Natural killer cell (primary cell): Measurements from ENCODE around the gene BCL2L12. TPM values are rescaled to one million over a fixed set of nuclear protein-coding genes. Genes with fewer than 3 reads are reported as not detected.

Experiments used
- ATAC-seq, 3 donors: fragments of 150-1000 bp in 2 of 3; fragments of 200-7000 bp in 1 of 3; cut with Tn5 transposase; 1 replicate in 1 of 3; 2 replicates in 2 of 3; pipeline ENCODE4 v1.10.0; 2021; ENCODE audit warnings: mild to moderate bottlenecking in 2 of 3, moderate library complexity in 2 of 3
- DNase-seq, 2 donors: peaks; one replicate each; pipeline versions ENCODE4 v3.0.0 to v3.0.0-alpha.2; 2013 to 2021; ENCODE audit warnings: mixed read lengths in 1 of 2
- H3K27ac ChIP-seq: one replicate; pipeline ENCODE4 v1.5.1; 2013; ENCODE audit warnings: mild to moderate bottlenecking, low read length
- H3K27me3 ChIP-seq: one replicate; pipeline ENCODE4 v1.6.1; 2013; ENCODE audit warnings: low read length; ENCODE audit not compliant: control insufficient read depth, insufficient read depth
- H3K36me3 ChIP-seq: one replicate; pipeline ENCODE4 v1.6.1; 2013; ENCODE audit warnings: low read length; ENCODE audit not compliant: control insufficient read depth, insufficient read depth
- H3K4me1 ChIP-seq: one replicate; pipeline ENCODE4 v1.6.1; 2013; ENCODE audit warnings: low read length; ENCODE audit not compliant: control insufficient read depth, insufficient read depth
- H3K4me3 ChIP-seq: one replicate; pipeline ENCODE4 v1.5.1; 2013; ENCODE audit warnings: low read length
- H3K9me3 ChIP-seq: one replicate; pipeline ENCODE4 v1.6.1; 2013; ENCODE audit warnings: low read length; ENCODE audit not compliant: control insufficient read depth, insufficient read depth
- H3K27ac Mint-ChIP-seq, 2 donors: one replicate each; pipeline ENCODE4 v1.8.0; 2022; ENCODE audit warnings: mild to moderate bottlenecking in 2 of 2, mixed read lengths in 2 of 2, moderate library complexity in 1 of 2
- H3K27me3 Mint-ChIP-seq, 2 donors: one replicate each; pipeline ENCODE4 v1.8.0; 2022; ENCODE audit warnings: low read depth in 2 of 2, mixed read lengths in 2 of 2
- H3K36me3 Mint-ChIP-seq: one replicate; pipeline ENCODE4 v1.8.0; 2022; ENCODE audit warnings: mixed read lengths
- H3K4me1 Mint-ChIP-seq, 2 donors: one replicate each; pipeline ENCODE4 v1.8.0; 2022; ENCODE audit warnings: mixed read lengths in 2 of 2
- H3K4me3 Mint-ChIP-seq: one replicate; pipeline ENCODE4 v1.8.0; 2022; ENCODE audit warnings: mild to moderate bottlenecking, moderate library complexity, mixed read lengths
- H3K9me3 Mint-ChIP-seq, 2 donors: one replicate each; pipeline ENCODE4 v1.8.0; 2022; ENCODE audit warnings: mixed read lengths in 2 of 2
- CTCF ChIP-seq: fragments of 200-600 bp; IDR thresholded peaks from one replicate; pipeline ENCODE4 v1.8.0; 2022; ENCODE audit warnings: antibody characterized with exemption
- WGBS: methylation state at CpG from one replicate; pipeline ENCODE4 v1.1.7; 2013; ENCODE audit warnings: missing lambda C conversion rate; ENCODE audit not compliant: insufficient coverage; 5-methylcytosine and 5-hydroxymethylcytosine counted together
- intact Hi-C: fragments of 100-400 bp; cut with micrococcal nuclease; formaldehyde crosslinking; loops from one replicate; pipeline ENCODE4 v1.14.2; 2022
- total RNA-seq, 4 donors: library from RNA; stranded (reverse); fragments of 120-200 nt in 1 of 4; gene quantifications; one replicate each; pipeline versions ENCODE4 v1.2.3 to v1.2.4, GENCODE V29; 2013 to 2022

BCL2L12 gene
- total RNA-seq, 3 donors from 2014 or later (not counting 1 experiment from before 2014, with no cell fraction given), result 15.6 to 34.6 (median 22.3) TPM

- Histone ChIP-seq H3K36me3 (peaks cover 34% of the 10 kb centered on the region), H3K9me3 (no peaks in the 10 kb centered on the region), H3K27me3 (peaks cover 21% of the 10 kb centered on the region), H3K4me3 (no peak overlapping the region), H3K27ac (no peak overlapping the region), H3K4me1 (peaks cover 27% of the 10 kb centered on the region)
- intact Hi-C loops, result no loop called here
- Mint-ChIP-seq H3K4me1 (peaks cover 15 to 38% of the 10 kb centered on the region in 2 donors), H3K36me3 (no peaks in the 10 kb centered on the region), H3K27ac (peak overlapping the region in 1 of 2 donors; percentile 11), H3K27me3 (peaks cover 15 to 17% of the 10 kb centered on the region in 2 donors), H3K4me3 (no peak overlapping the region), H3K9me3 (no peaks in the 10 kb centered on the region)
- 83% methylated on average over 11 of the region's 12 CpGs for WGBS
- ATAC-seq (no peak), DNase-seq (no peak)
- no peak for TF ChIP-seq CTCF
Measured at GRCh38 chr19:49687150-49687549, 21.4 kb downstream of the BCL2L12 start.

- no peak for TF ChIP-seq CTCF
- Histone ChIP-seq H3K4me3 (no peak overlapping the region), H3K27me3 (peaks cover 23% of the 10 kb centered on the region), H3K36me3 (peaks cover 30% of the 10 kb centered on the region), H3K27ac (no peak overlapping the region), H3K9me3 (no peaks in the 10 kb centered on the region), H3K4me1 (peaks cover 27% of the 10 kb centered on the region)
- ATAC-seq (no peak), DNase-seq (no peak)
- Mint-ChIP-seq H3K4me1 (peaks cover 15 to 38% of the 10 kb centered on the region in 2 donors), H3K36me3 (no peaks in the 10 kb centered on the region), H3K9me3 (no peaks in the 10 kb centered on the region), H3K27me3 (peaks cover 17 to 20% of the 10 kb centered on the region in 2 donors), H3K27ac (peak overlapping the region in 1 of 2 donors; percentile 11), H3K4me3 (no peak overlapping the region)
- 75% methylated on average over 21 of the region's 26 CpGs for WGBS
- intact Hi-C loops, result no loop called here
Measured at GRCh38 chr19:49687566-49688316, 22.0 kb downstream of the BCL2L12 start.

- peaks cover 17 to 20% of the 10 kb centered on the region in 2 donors for H3K27me3 Mint-ChIP-seq
- intact Hi-C loops, result no loop called here
- WGBS, result 85% methylated on average over 8 of the region's 12 CpGs
- no peak overlapping the region for H3K27ac ChIP-seq
- no peak overlapping the region for H3K27ac Mint-ChIP-seq
- H3K9me3 ChIP-seq, result no peaks in the 10 kb centered on the region
- peaks cover 29% of the 10 kb centered on the region for H3K36me3 ChIP-seq
- H3K4me3 Mint-ChIP-seq, result no peak overlapping the region
- DNase-seq (no peak), ATAC-seq (no peak)
- H3K9me3 Mint-ChIP-seq, result no peaks in the 10 kb centered on the region
- peaks cover 26% of the 10 kb centered on the region for H3K27me3 ChIP-seq
- TF ChIP-seq CTCF, result no peak
- no peaks in the 10 kb centered on the region for H3K36me3 Mint-ChIP-seq
- peaks cover 27% of the 10 kb centered on the region for H3K4me1 ChIP-seq
- peaks cover 15 to 38% of the 10 kb centered on the region in 2 donors for H3K4me1 Mint-ChIP-seq
- no peak overlapping the region for H3K4me3 ChIP-seq
Measured at GRCh38 chr19:49688531-49689132, 22.9 kb downstream of the BCL2L12 start.
